Left lobe of liver (tissue), 2 donors: ENCODE measurements around the gene CSRNP3. TPM values are rescaled to one million over a fixed set of nuclear protein-coding genes. Genes with fewer than 3 reads are reported as not detected.

Experiments used
- ATAC-seq: fragments of 200-7000 bp; cut with Tn5 transposase; one replicate; pipeline ENCODE4 v1.9.1; 2020; ENCODE audit warnings: mild to moderate bottlenecking, moderate library complexity
- DNase-seq: peaks from one replicate; pipeline ENCODE4 v3.0.0-alpha.2; 2020; ENCODE audit warnings: low spot score
- total RNA-seq: library from RNA; stranded (reverse); gene quantifications from one replicate; pipeline ENCODE4 v1.2.1, GENCODE V29; 2021
- donor health status: DM: no; HTN: no; CAD: no; lungs with moderate emphysema.
- donor health status: DM: no; HTN: yes; CAD: no.

The CSRNP3 gene
- total RNA-seq, 1 donor from 2014 or later = 2.6 TPM

DNA sequence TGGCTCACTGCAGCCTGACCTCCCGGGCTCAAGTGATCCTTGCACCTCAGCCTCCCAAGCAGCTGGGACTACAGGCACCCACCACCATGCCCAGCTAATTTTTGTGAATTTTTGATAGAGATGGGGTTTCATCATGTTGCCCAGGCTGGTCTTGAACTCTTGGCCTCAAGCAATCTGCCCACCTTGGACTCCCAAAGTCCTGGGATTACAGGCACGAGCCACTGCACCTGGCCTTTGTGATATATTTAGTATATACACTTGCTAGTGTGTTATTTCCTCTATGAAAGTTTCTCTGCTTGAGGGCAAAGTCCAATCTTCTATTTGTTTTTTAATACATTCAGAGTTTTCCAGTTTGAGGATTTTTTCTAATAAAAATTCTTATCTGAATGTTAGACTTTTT lies 205.3 kb downstream of the CSRNP3 start:
- ATAC-seq (no peak), DNase-seq (no peak)

- no peak for ATAC-seq
- no peak for DNase-seq
Measured at GRCh38 chr2:165675551-165675968, 206.1 kb downstream of the CSRNP3 start.

GRCh38 chr2:165678882-165679281 lies 209.4 kb downstream of the CSRNP3 start:
- DNase-seq = no peak
- no peak for ATAC-seq

DNA sequence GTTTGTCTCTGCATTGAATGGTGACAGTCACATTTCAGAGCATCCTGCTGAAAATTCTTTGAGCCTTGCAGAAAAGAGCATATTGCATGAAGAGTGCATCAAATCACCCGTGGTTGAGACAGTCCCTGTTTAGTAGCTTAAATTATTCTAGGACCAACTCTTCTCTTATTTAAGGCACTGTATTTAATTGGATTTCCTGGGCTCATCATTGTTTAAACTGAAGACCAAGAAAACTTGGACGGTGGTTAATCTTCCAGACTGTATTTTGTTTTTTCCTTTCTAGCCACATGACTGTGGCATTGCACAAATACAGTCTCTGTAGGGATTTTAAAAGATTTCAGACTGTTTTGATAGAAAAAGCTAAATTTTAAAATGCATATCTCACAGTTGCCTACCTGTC lies 210.1 kb downstream of the CSRNP3 start:
- no peak for ATAC-seq
- no peak for DNase-seq

- no peak for DNase-seq
- ATAC-seq = no peak
Measured at GRCh38 chr2:165681841-165682240, 212.3 kb downstream of the CSRNP3 start.

DNA sequence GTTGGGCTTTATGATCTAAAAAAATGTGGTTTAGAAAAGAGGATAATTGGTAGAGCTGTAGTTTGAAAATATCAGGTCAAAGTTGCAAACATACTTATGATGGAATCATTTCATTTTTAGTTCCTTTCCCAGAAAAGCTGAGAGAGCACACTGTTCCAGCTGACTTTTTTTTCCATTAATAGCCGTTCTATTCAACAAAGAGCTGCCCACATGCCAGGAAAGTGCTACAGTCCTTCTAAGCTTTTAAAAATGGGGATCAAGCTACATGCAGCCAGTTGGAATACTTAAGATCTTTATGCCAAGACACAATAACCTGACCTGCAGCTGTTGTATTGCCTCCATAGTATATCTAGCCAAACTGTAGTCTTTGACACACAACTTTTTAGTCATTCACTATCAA lies 213.0 kb downstream of the CSRNP3 start:
- no peak for DNase-seq
- ATAC-seq = no peak

DNA sequence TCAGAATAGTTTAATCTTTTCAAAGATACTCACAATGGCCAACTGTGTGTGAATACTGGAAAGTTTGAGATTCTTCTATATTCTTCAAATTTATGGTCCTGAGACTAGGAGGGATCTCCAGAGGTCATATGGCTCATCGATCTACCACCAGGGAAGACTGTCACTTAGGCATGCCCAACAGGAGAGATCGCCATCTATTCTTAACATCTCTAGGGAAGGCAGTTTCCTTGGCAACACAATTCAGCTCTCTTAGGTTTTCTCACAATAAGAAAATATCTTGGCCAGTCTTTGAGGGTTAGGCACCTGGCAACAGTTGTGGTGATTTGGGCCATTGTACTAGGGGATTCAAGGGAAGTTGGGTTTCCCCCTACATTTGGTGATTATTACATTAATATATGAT lies 217.3 kb downstream of the CSRNP3 start:
- DNase-seq (no peak), ATAC-seq (no peak)

- DNase-seq (no peak), ATAC-seq (no peak)
Measured at GRCh38 chr2:165687426-165688002, 218.0 kb downstream of the CSRNP3 start.

DNA sequence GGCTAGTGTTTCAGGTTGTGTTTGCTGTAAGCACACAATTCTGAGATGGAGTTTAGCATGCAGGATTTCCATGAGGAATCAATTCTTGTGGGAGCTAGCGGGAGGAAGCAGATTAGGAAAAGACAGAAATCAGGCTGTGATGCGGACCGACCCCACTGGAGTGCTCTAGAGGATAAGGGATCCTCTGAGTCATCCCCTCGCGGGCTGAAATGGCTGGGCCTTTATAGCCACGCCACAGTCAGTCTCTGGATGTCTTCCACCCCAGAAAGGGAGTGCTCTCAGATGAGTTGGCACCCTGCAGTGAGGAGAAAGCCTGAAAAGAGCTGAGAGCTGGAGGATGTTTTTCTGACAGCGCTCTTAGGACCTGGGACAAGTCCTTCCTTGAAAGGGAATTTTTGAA lies 222.1 kb downstream of the CSRNP3 start:
- no peak for DNase-seq
- no peak for ATAC-seq

DNA sequence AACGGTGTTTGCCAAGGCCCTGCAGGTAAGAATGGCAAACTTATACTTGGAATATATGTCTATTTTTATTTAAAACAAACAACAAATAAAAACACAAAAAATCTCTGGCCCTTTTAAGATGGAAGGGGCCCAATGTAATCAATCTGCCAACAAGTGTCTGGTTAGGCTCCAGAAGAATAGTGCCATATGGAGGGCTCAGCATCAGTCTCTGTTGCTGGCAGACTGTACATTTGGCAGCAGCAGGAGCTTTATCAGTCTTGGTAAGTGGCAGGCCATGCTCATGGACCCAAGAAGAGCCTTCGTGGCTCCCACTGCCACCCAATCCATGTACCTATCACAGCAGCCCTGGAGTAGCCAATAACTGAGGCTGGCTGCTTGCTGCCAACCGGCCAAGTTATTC lies 223.4 kb downstream of the CSRNP3 start:
- DNase-seq (no peak), ATAC-seq (no peak)

- DNase-seq (no peak), ATAC-seq (no peak)
Measured at GRCh38 chr2:165693838-165694237, 224.3 kb downstream of the CSRNP3 start.

DNA sequence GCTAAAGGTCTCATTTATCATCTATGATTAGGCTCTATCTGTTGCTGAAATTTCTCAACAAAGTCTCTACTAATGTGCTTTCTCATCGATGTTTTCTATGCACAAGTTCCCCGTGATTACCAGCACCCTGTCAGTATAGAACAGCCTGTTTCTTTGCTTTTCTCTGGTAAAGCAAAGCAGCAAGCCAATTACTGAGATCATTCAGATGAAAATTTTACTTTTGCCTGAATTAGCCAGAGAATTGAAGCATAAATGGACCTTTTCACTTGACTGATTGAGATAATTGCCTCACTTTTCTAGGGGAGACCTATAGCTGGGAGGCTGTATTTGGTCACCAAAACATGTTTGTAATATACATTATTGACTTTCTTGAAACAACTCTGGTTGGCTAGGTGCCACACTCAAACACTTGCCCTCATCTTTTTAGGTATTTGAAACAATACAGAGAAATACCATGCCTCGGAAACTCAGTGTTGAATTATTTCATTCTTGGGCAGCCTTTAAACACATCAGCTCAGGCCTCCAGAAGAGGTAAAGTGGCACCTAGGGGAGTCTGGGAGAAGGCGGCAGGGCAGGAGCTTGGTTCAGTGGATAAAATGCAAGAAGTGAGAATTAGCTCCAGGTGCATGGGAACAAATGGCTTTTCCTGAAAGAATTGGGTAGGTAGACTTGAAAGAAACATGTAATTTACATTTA lies 228.4 kb downstream of the CSRNP3 start:
- no peak for DNase-seq
- ATAC-seq = no peak

DNA sequence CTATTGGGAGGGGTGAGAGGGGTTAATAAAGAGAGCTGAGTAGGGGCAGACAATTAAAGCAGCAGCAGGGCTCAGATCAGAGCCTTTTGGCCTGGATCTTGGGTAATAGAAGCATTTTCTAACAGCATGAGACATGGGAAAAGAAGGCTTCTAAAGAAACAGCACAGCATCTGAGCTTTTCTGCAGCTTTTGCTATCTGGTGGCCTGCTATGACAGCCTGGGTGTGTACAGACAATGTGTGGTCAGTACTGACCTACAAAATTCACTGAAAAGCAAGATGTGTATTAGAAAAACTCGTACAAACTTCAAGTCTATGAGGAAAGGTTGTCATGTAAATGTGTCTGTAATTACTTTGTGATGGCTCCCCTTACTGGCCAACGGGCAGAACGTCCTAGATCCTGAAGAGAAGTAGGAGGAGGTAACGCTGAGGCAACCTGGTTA lies 229.0 kb downstream of the CSRNP3 start:
- DNase-seq = no peak
- peak; percentile 93 for ATAC-seq

- ATAC-seq (no peak), DNase-seq (no peak)
Measured at GRCh38 chr2:165699946-165700345, 230.4 kb downstream of the CSRNP3 start.

DNA sequence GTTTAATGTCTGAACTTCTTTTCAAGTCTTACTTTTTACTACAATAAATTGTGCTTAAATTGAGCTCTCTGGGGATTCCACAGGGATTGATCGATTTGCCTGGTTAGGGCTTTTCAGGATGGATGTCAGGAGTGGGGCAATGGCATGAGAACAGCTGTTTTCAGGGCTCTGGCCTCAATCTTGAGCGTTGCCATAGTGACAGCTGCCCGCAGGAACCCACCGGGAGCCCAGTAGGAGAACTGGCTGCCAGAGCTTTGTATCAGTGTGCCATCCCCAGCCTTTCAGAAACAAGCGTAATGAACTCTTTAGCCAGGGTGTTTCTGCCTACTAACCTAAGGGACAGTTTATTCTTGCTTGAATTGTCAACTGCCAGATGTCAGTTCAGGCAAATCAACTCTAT lies 231.0 kb downstream of the CSRNP3 start:
- DNase-seq (no peak), ATAC-seq (no peak)

GRCh38 chr2:165701147-165701546 lies 231.6 kb downstream of the CSRNP3 start:
- DNase-seq (no peak), ATAC-seq (no peak)

DNA sequence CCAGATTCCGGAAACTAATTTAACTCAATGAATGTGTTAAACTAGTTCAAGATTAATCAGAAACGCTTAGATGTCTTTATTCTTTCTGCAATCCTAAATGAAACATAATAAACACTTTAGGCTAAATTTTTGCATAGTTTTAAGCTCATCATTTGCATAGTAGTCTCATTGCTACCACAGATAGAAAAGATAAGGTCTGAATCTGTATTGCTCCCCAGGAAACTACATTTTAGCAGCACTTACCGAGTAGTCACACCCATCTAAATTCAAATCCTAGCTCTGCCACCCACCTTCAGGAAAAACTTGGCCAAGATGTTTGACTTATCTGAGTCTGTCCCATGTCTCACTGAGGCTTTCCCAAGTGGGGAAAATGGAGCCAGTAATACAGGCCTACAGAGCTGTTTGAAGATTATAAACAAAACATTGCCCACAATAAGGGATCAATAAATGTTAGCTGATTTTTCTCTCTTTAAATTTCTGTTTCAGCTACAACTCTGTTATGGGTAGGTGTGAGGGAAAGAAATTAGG lies 237.5 kb downstream of the CSRNP3 start:
- DNase-seq (no peak), ATAC-seq (no peak)

DNA sequence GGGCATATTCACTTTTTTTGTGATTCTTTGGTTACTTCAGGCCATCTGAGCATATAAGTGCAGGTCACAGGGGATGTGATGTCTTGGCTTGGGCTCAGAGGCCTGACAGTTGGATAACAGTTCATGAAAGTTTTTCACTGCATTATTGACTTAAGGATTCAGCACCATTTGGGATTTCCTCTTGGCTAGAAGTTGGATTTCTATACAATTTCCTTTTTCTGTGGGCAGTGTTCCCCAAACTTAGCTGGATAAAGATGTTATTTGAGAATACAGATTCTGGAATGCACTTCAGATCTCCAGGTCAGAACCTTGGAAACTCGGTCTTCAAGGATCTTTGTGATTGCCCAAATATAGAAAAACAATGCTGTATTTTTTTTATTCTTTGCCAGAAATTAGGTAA lies 246.6 kb downstream of the CSRNP3 start:
- no peak for DNase-seq
- no peak for ATAC-seq

DNA sequence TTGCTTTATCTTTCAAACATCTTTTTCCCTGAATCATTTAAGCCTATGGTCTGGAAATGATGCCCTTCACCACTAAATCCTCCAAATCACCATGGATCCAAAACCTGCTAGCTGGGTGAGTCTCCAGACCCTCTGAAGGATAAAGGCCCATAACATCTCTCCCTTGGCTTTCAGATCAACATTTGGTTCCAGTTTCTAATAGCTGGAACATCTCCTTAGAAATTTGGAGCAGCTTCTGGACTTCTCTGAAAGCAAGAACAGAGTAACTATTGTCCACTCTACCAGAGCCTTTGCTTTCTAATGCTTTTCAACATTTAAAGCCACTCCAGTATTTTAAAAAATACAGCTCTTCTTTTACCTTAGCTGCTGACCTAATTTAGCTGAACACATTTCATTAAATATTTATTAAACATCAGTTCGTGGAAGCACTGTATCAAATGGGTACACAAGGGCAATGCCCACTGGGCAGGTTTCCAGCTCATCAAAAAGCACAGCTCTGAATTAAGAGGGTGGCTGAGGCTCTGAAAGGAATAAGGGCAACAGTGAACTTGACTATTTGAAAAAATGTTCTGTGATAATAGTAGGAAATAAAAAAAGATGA lies 249.2 kb downstream of the CSRNP3 start:
- no peak for DNase-seq
- ATAC-seq = no peak

GRCh38 chr2:165720511-165720910 lies 251.0 kb downstream of the CSRNP3 start:
- DNase-seq (no peak), ATAC-seq (no peak)

DNA sequence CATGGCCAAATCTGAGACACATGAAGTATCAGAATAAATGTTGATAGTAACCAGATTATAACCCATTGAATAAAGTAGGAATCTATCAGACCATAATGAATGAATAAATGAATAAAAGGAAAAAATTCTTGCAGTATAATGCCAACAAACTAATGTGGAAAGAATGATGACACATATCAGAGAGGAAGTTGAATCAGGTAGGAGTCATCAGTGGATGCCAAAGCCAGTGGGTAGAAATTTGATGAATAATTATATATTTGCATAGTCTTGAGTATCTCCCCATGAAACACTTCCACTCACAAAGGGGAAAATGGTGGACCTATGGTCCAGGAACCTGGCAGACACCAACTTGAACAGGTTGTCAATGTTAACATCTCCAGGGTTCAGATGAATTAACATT lies 255.9 kb downstream of the CSRNP3 start:
- no peak for DNase-seq
- no peak for ATAC-seq
